ENCODE results near the gene CYP2F1.

CYP2F1 gene

DNA sequence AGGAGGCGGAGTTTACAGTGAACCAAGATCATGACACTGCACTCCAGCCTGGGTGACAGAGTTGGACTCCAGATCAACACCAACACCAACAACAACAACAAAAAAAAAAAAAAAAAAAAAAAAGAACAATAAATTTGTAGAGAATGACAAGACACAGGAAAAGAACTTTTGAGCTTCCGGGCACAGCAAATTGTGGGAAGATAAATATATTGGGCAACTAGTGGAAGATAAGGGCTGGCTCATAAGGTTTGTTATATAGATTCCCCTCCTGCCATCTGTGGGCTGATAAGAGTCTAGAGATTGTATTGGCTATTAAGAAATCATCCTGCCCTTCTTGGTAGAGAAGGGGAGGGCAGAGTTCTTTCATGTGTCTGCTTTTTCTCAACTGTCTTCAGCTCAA, 45.6 kb downstream of the CYP2F1 start:
- TF ChIP-seq FOXM1 (IDR thresholded peaks at IDR 0.05; ENCODE audit: borderline replicate concordance, low read depth): no peak
- no peak for TF ChIP-seq RAD21 (IDR thresholded peaks at IDR 0.05; ENCODE audit: low read depth)
- TF ChIP-seq CEBPB (IDR thresholded peaks at IDR 0.05): no peak
- no peak for TF ChIP-seq REST (IDR thresholded peaks at IDR 0.05; ENCODE audit: low read depth)
- no peak for TF ChIP-seq ZBTB7A (IDR thresholded peaks at IDR 0.05; ENCODE audit: low read depth)
- TF ChIP-seq, protein P1, sequence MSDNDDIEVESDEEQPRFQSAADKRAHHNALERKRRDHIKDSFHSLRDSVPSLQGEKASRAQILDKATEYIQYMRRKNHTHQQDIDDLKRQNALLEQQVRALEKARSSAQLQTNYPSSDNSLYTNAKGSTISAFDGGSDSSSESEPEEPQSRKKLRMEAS (IDR thresholded peaks at IDR 0.05): no peak
- no peak for TF ChIP-seq TEAD4 (IDR thresholded peaks at IDR 0.05)
- no peak for TF ChIP-seq CREB1 (IDR thresholded peaks at IDR 0.05; ENCODE audit: low read depth)
- no peak for TF ChIP-seq TAF1 (IDR thresholded peaks at IDR 0.05; ENCODE audit: low read depth)
- TF ChIP-seq TCF12 (IDR thresholded peaks at IDR 0.05; ENCODE audit: low read depth): no peak
- no peak for TF ChIP-seq EP300 (IDR thresholded peaks at IDR 0.05; ENCODE audit: borderline replicate concordance)
- no peak for TF ChIP-seq USF1 (IDR thresholded peaks at IDR 0.05)
- no peak for TF ChIP-seq EGR1 (IDR thresholded peaks at IDR 0.05)
- no peak for TF ChIP-seq YY1 (IDR thresholded peaks at IDR 0.05; ENCODE audit: low read depth)
- TF ChIP-seq NFIC (IDR thresholded peaks at IDR 0.05): no peak

GRCh38 chr19:41161903-41162302, 47.7 kb downstream of the CYP2F1 start:
- no peak for TF ChIP-seq TCF12 (IDR thresholded peaks at IDR 0.05; ENCODE audit: low read depth)
- TF ChIP-seq CREB1 (IDR thresholded peaks at IDR 0.05; ENCODE audit: low read depth): no peak
- TF ChIP-seq NFIC (IDR thresholded peaks at IDR 0.05): no peak
- TF ChIP-seq, protein P1 (IDR thresholded peaks at IDR 0.05): no peak
- TF ChIP-seq TAF1 (IDR thresholded peaks at IDR 0.05; ENCODE audit: low read depth): no peak
- no peak for TF ChIP-seq EP300 (IDR thresholded peaks at IDR 0.05; ENCODE audit: borderline replicate concordance)
- no peak for TF ChIP-seq RAD21 (IDR thresholded peaks at IDR 0.05; ENCODE audit: low read depth)
- TF ChIP-seq USF1 (IDR thresholded peaks at IDR 0.05): no peak
- no peak for TF ChIP-seq ZBTB7A (IDR thresholded peaks at IDR 0.05; ENCODE audit: low read depth)
- no peak for TF ChIP-seq FOXM1 (IDR thresholded peaks at IDR 0.05; ENCODE audit: borderline replicate concordance, low read depth)
- TF ChIP-seq REST (IDR thresholded peaks at IDR 0.05; ENCODE audit: low read depth): no peak
- TF ChIP-seq YY1 (IDR thresholded peaks at IDR 0.05; ENCODE audit: low read depth): no peak
- TF ChIP-seq EGR1 (IDR thresholded peaks at IDR 0.05): no peak

GRCh38 chr19:41166944-41167804, 52.9 kb downstream of the CYP2F1 start:
- TF ChIP-seq TCF12 (IDR thresholded peaks at IDR 0.05; ENCODE audit: low read depth): no peak
- TF ChIP-seq RAD21 (IDR thresholded peaks at IDR 0.05; ENCODE audit: low read depth): no peak
- no peak for TF ChIP-seq CEBPB (IDR thresholded peaks at IDR 0.05)
- no peak for TF ChIP-seq REST (IDR thresholded peaks at IDR 0.05; ENCODE audit: low read depth)
- TF ChIP-seq FOXM1 (IDR thresholded peaks at IDR 0.05; ENCODE audit: borderline replicate concordance, low read depth): no peak
- no peak for TF ChIP-seq TEAD4 (IDR thresholded peaks at IDR 0.05)
- TF ChIP-seq YY1 (IDR thresholded peaks at IDR 0.05; ENCODE audit: low read depth): no peak
- no peak for TF ChIP-seq NFIC (IDR thresholded peaks at IDR 0.05)
- TF ChIP-seq TAF1 (IDR thresholded peaks at IDR 0.05; ENCODE audit: low read depth): no peak
- no peak for TF ChIP-seq ZBTB7A (IDR thresholded peaks at IDR 0.05; ENCODE audit: low read depth)
- TF ChIP-seq, protein P1 (IDR thresholded peaks at IDR 0.05): no peak
- TF ChIP-seq USF1 (IDR thresholded peaks at IDR 0.05): no peak
